Dermis microvascular lymphatic vessel endothelial cell (primary cell): ENCODE measurements around the gene KANSL1L. TPM values are rescaled to one million over a fixed set of nuclear protein-coding genes. Genes with fewer than 3 reads are reported as not detected.
"Not testable (repeated sequence)": the region's sequence is repeated elsewhere in the genome, so short reads cannot be mapped to it uniquely, and the experiment has no call there.

Source experiments
- DNase-seq, 2 donors: peaks; one replicate each; pipeline versions ENCODE4 v3.0.0 to v3.0.0-alpha.2; 2010; ENCODE audit warnings: low read depth in 2 of 2
- total RNA-seq: library from RNA; depleted of rRNA; stranded (reverse); fragments of >200 nt; gene quantifications from 2 replicates; pipeline ENCODE4 v1.2.1, GENCODE V29; 2014

KANSL1L gene
- total RNA-seq, 1 donor from 2014 or later = 12.2 TPM

DNA sequence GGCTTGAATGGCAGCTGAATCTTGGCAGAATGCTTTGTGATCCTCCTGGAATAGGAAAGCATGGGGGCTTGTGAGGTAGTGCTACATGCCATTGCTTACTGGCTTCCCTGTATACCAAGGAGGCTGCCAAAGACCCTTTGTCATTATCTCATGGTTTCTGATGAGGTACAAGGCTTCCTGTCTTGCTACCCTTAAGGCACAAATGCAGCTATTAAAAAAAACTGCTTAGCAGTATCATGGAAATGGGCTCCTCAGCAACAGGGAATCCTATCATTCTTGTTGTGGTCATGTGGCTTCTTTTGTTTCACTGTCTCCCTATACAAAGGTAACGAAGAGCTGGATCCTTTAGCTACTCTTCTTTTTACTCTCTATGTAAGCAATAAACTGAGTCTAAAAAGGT is 6.6 kb upstream of the KANSL1L start:
- no peak for DNase-seq

DNA sequence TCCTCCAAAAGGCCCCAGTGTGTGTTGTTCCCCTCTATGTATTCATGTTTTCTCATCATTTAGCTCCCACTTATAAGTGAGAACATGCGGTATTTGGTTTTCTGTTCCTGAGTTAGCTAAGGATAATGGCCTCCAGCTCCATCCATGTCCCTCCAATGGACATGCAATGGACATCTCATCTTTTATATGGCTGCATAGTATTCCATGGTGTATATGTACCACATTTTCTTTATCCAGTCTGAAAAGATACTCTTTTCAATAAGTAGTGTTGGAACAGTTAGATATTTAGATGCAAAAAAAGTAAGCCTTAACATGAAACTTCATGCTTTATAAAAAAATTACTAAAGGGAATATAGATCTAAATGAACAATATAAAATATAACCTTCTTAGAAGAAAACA is 5.9 kb upstream of the KANSL1L start:
- DNase-seq = not testable (repeated sequence)

DNA sequence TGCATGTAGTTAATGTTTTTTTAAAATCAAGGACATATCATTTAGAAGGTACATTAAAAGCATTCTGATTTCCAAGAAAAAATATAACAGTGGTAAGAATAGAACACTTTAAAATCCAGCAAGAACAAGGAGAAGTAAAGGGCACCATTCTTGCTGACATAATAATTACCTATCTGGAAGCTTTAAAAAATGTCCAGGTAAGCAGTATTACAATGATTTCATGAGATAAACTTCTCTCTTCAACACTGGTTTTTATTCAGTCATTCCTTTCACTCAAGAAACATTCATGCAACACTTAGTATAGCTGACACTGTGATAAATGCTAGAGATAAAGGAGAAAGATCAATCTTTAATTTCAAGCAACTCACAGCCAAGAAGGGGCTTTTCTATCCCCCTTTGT is 2.9 kb upstream of the KANSL1L start:
- DNase-seq = no peak

DNA sequence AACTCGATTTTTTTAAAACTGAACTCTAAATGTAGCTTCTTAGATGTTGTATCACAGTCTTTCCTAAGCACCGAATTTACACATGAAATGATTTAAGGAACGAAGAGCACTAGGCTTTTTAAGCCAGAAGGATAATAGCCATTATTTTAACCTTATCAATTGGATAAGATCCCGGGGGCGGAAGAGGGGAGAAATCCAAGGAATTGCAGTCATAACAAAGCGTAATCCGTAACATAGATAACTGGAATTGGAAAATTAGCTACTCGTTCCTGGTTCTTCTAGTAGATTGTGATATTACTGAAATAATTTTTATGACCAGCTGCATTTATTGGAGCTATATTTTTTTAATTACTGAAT is 988 bp upstream of the KANSL1L start:
- DNase-seq = no peak

DNA sequence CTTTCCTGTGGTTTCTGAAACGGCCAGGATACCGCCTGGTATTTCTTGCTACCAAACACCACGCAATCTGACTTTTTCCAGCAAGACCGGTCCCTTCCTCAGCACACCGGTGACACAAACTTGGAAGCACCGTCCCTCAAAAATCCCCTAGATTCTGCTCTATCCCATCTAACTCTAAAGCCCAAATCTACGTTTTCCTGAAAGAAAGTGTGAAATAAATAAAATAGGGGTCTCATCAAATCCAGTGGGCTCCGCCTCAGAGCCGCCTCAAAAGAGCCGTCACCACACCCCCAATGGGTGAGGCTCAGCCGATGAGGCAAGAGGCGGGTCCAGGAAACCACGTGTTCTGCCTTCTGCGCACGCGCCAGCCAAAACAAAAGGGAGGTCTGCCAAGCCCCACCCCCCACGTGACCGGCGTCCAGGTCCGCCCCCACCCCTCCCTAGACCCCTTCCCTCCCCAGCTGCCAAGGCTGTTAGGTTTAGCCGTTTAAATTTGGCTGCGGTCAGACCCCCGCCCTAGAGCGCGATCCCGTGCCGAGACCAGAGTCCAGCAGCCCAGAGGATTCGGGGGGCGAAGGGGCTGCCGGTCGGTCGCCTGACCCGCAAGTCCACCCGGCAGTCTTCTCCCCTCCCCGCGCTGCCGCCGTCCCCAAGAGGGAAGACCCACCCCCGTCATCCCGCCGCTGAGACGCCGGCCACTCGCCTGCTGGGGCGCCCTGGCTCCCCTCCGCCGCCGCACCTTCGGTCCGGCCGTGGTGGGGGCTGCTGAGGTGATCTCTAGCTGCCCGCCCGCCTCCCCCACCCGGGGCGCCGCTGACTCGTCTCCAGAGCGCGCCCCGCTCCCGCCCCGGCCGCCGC is 534 bp downstream of the KANSL1L start:
- peak; percentile 94 to 98 for DNase-seq

DNA sequence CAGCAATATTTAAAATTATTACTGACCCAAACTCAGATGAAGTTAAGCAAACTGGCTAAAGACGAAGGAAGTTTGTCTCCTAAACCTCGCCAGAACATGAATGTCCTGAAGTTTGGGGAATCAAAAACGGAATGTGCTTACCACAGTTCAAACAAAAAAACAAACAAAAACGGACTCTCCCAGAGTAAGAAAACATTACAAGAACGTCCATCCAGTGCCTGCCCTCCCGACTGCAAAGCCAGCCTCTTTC is 1.1 kb downstream of the KANSL1L start:
- DNase-seq = no peak

DNA sequence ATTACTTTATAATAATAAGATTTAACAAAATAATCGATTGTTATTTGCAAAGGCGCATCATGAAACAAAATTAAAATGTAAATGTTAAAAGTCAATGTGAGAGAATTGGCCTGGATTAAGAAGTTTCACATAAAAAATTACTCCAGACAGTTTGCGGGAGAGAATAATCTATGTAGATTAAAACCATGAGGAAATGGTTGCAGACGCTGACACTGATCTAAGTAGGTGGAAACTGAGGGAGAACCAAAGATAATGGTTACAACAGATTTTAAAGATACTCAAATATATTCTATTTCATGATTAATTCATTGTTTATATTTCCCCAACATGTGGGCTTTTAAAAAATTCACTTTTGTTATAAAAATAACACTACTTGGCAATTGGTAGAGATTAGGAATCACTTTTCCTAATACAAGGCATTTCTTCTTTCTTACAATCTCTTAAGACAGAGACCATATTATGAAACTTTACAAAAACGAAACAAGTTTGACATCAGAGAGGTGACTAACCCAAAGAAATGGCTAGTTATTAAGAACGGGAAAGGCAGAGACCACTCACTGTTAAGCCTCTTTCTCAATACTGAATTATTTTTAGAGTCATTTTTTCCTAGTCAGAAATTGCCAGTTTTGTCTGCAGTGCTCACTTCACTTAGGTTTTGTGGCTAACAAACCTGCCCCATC is 1.6 kb downstream of the KANSL1L start:
- peak; percentile 30 to 53 for DNase-seq

DNA sequence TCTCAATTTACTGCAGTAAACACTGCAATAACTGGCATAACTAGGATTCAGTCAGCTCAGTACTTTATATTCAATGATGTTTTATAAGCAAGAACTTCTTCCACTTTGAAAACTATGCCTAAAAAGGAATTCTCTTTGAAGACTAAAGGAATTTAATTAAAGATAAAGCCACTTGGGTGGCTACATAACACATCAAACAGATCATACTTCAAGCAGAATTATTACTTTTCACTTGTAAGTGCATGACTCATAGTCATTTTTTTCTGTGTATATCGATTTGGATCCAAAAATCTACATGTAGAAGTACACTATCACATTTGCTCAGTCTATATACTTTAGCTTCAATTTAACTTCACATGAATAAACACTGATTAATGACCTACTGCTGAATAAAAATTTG is 4.0 kb downstream of the KANSL1L start:
- DNase-seq = no peak

DNA sequence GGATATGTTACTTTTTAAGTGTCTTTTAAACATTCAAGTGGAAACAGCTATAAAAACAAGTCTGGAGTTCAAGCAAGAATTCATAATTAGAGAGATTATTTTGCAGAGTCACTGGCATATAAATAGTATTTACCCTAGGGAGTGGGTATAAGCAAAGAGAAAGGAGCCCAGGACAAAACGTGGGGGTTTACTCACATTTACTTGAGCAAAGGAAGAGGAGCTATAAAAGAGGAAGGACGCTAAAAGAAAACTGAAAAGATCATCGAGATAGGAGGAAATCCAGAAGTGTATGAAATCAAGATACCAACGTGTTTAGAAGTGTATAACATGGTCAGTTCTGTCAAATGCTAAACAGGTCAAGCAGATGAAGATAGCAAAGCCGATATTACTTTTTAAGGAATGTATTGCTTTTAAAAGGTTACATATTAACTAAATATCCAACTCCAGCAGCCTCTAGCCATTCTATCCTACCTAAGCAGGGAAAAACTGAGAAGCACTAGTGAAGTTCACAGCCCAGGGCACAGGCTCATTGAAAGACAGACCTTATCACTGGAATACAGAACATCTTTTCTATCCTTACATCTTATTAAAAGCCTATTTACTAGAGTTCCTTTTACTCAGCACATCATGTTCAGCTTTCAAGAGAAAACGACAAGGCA is 8.6 kb downstream of the KANSL1L start:
- no peak for DNase-seq

DNA sequence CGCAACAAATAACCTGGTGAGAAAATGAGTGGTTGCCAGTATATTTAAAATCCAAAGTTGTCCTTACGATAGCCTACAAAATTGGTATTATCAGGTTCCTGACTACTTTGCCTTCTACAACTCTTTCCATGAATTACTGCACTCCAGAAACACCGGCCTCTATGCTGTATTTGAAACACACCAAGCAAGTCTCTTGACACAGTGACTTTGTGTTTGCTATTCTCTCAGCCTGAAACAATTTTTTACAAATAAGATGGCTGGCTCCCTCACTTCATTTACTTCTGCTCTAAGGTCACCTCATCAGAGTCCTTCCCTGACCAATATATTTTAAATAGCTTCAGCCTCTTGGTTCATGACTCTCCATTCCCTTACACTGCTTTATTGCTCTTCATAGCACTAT is 12.2 kb downstream of the KANSL1L start:
- no peak for DNase-seq

DNA sequence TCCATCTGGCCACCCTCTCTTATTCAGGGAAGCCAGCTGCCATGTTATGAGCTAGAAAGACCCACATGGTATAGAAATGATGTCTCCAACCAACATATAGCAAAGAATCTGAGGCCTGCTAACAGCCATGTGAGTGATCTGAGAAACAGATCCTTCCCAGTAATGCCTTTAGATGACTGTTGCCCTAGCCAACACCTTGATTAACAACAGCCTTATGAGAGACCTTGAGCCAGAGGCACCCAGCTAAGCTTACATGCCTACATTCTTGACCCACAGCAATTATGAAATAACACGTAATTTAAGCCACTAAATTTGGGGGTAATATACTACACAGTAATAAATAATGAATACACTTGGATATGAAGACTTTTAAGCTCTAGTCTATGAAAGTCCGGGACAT is 13.0 kb downstream of the KANSL1L start:
- no peak for DNase-seq

DNA sequence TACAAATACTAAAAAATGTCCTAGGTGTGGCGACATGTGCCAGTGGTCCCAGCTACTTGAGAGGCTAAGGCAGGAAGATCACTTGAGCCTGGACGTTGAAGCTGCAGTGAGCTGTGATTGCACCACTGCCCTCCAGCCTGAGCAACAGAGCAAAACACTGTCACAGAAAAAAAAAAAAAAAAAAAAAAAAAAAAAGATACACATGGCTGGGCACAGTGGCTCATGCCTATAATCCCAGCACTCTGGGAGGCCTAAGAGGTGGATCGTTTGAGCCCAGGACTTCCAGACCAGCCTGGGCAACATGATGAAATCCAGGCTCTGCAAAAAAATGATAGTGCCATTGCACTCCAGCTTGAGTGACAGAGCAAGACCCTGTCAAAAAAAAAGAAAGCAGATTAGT is 13.7 kb downstream of the KANSL1L start:
- no peak for DNase-seq

DNA sequence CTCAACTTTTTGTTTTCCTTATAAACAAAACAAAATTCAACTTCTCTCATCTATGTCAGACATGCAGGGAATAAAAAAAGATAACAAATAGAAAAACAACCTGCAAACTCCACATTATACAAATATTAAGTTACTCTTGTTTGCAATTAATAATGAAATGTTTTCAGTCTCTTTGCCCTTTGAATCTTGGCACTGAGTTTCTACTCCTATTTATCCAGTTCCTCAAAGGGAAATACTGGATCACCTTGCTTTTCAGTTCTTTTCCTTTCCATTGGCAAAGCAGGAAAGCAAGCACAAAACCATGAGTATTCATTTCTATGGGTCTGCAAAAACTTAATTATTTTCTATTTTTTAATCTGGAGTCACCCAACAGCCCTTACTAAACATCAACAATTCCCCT is 23.6 kb downstream of the KANSL1L start:
- peak in 1 of 2 donors; percentile 7 for DNase-seq

DNA sequence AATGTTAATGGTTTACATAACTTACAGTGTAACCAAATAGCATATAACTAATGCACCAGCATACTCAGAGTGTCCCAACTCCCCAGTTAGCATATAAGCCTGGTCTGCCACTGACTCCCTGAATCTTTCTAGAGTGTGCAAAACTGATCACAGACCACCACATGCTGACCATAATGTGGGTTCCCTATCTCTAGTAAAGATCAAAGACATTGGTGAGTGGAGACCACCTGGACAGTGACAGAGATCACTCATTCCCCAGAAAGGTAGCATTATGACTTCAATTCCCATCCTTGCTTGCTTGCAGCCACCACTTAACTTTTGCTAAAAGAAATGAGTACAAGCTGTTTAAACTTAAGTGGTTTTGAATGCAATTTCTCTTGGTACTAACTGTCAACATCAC is 39.0 kb downstream of the KANSL1L start:
- DNase-seq = no peak

DNA sequence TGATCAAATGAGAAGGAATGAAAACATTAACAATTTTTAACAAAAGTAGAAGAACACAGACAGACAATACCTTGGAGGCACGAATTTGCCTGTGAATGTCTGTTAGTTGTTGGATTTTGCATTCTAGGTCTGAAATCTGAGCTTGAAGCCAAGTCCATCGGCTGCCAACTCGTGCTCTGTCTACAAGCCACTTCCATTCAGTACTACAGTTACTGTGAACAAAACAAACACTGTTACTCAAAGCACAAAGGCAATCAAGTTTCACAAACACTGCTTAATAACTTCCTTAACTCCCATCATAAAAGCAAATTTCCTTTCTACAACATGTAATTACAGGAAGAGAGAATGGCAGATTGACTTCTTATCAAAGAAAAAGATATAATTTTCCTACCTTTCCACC is 42.2 kb downstream of the KANSL1L start:
- peak in 1 of 2 donors; percentile 18 for DNase-seq

DNA sequence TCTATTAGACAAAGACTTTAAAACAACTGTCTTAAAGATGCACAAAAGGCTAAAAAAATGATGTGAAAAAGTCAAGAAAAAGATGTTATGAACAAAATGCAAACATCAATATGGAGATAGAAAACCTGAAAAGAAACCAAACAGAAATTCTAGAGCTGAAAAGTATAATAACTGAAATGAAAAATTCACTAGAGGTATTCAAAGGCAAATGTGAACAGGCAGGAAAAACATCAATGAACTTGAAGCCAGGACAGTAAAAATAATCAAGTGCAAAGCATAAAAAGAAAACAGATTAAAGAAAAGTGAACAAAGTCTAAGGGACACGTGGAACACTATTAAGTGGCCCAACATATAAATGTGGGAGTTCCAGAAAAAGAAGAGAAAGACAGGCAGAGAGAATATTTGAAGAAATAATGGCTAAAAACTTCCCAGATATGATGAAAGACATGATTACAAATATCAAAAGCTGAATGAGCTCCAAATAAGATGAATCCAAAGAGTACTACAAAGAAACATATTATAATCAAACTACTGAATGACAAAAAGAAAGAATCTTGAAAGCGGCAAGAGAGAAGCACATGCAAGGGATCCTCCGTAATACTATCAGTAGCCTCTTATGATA is 57.5 kb downstream of the KANSL1L start:
- DNase-seq = no peak

DNA sequence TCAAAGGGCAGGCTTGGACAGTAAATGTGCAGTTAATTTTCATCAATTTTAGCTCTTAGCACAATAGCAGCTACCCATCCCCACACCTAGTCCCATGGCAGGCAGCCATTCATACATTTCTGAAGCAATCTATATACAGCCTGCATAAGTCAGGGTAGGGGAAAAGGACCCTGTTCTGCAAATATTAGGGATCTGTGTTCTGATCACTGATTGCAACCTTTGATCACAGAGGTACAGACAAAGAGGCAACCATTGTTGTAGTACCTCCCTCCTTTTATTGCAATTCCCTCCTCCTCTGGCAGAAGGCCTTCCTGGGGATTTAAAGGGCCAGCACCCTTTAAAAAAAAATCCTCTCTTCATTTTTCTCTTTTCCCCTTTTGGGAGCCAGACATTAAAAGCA is 58.3 kb downstream of the KANSL1L start:
- no peak for DNase-seq

DNA sequence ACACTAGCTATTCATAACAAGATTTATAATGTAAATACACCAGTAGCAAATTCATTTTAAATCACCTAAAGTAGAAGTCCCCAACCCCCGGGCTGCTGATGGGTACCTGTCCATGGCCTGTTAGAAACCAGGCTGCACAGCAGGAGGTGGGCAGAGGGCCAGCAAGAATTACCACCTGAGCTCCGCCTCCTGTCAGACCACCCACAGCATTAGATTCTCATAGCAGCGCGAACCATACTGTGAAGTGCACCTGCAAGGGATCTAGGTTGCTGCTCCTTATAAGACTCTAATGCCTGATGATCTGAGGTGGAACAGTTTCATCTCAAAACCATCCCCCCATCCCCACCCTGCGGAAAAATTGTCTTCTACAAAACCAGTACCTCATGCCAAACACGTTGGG is 71.3 kb downstream of the KANSL1L start:
- no peak for DNase-seq

DNA sequence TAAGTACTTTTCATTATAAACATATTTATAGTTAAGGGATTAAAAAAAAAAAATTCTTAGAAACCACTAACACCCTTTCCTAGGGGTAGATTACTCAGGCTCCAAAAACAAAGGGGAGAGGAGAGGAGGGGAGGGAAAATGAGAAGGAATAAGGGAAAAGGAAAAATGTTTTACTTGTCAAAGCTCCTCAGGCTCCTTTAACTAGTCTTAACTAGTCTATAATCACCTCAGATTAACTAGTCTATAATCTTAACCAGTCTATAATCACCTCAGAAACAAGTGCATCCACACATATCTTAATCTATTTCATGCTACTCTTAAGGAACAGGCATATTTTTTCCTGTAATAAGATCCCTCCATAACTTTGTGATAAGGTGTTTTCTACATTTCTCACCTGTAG is 76.4 kb downstream of the KANSL1L start:
- DNase-seq = no peak

DNA sequence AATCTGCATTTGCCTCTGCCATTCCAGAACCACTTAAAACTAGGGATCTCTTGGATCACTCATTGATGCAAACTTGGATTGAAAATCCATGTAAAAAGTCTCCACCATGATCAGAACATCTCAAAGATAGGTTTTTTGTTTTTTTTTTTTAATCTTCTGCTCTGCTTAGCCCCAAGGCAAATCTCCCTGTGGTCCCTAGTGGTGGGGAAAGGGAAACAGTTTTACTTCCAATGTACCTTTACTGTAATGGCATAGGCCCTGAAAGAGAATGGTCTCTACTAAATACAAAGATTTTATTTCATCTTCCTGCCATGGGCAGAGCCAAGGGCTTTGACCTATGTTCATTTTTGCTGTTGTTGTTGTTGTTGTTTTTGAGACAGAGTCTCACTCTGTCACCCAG is 78.4 kb downstream of the KANSL1L start:
- DNase-seq = no peak

DNA sequence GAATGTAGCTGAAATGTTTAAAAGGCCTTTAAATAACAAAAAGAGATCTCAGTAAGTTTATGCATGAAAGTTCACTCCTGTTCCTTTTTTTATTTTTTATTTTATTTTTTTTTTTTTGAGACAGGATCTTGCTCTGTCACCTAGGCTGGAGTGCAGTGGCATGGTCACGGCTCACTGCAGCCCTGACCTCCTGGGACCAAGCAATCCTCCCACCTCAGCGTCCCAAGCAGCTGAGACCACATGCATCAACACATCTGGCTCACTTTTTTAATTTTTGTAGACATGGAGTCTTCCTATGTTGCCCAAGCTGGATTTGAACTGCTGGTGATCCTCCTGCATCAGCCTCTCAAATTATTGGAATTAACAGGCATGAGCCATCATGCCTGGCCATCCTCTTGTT is 84.3 kb downstream of the KANSL1L start:
- no peak for DNase-seq

DNA sequence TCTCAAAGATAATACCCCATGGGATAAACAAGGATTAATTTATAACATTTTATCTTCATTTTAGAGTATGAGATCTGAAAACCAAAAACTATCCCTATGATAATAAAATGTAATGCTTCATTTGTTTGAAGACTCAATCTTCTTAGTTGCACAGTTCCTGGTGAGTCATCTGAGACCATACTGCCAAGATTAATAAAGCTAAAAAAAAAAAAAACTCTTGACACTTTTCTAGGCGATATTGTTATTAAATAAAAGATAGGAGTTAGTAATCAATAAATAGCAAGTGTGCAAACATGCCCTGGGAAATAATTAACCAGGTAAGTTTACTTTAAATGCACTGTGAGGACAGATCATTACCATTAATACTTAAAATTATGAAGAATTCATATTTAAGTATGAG is 84.9 kb downstream of the KANSL1L start:
- DNase-seq = peak in 1 of 2 donors; percentile 46
